GM13976 (cell line): Measurements from ENCODE around the gene CHMP1B.
A peak's percentile ranks its signal among the peaks of the same experiment; 100 is the strongest.

Experiments
- DNase-seq: peaks from one replicate; pipeline ENCODE4 v3.0.0; 2012; ENCODE audit warnings: low spot score
- CTCF ChIP-seq: IDR thresholded peaks from 2 replicates; pipeline ENCODE4 v1.5.1; 2012; ENCODE audit warnings: borderline replicate concordance, mild to moderate bottlenecking; ENCODE audit not compliant: insufficient read depth; ENCODE audit errors: extremely low read depth, missing control alignments, control extremely low read depth
- in situ Hi-C: fragments of 300-500 bp; cut with MboI; formaldehyde crosslinking; loops from one replicate; pipeline ENCODE4 v1.12.0; 2022; ENCODE audit warnings: low sequenced_read_pairs, mixed read lengths, inconsistent platforms; ENCODE audit not compliant: unreplicated experiment

CHMP1B gene

GRCh38 chr18:11871501-11871900 lies 20.3 kb downstream of the CHMP1B start:
- in situ Hi-C loops = no loop called here

GRCh38 chr18:11872479-11873136 lies 21.4 kb downstream of the CHMP1B start:
- in situ Hi-C loops = no loop called here
- TF ChIP-seq CTCF = no peak
- DNase-seq = peak; percentile 62

More at GRCh38 chr18:11871501-11871900, 20.3 kb downstream of the CHMP1B start:
- DNase-seq = peak; percentile 52
- no peak for TF ChIP-seq CTCF

GRCh38 chr18:11873670-11874340 lies 22.6 kb downstream of the CHMP1B start:
- no peak for DNase-seq
- in situ Hi-C loops = no loop called here

GRCh38 chr18:11874676-11875075 lies 23.5 kb downstream of the CHMP1B start:
- no peak for DNase-seq
- no peak for TF ChIP-seq CTCF
- in situ Hi-C loops = no loop called here

More at GRCh38 chr18:11873670-11874340, 22.6 kb downstream of the CHMP1B start:
- no peak for TF ChIP-seq CTCF

- in situ Hi-C loops = no loop called here
- DNase-seq = no peak
- TF ChIP-seq CTCF = no peak
Observed at GRCh38 chr18:11877497-11878135, 26.4 kb downstream of the CHMP1B start.

GRCh38 chr18:11880586-11881304 lies 29.5 kb downstream of the CHMP1B start:
- no peak for TF ChIP-seq CTCF
- no peak for DNase-seq
- in situ Hi-C loops = no loop called here
